ENCODE results near the gene CAMK2B.

Gene CAMK2B

GRCh38 chr7:44325201-44325671 is at the start of gene CAMK2B:
Gene CAMK2B, minus strand, starts transcription at chr7:44325594. Its CDS starts 173 bp downstream, at chr7:44325421.
- Histone ChIP-seq H3K27ac (no peak within 1 kb of the TSS), H3K4me3 (peak within 1 kb of the TSS in 3 of 7 experiments; percentile 17 to 37 (median 29))

- H3K4me3 ChIP-seq, result no peak overlapping the region
Measured at GRCh38 chr7:44374007-44374763, 48.8 kb upstream of the CAMK2B start.

GRCh38 chr7:44373418-44373740 is 48.0 kb upstream of the CAMK2B start:
- H3K4me3 ChIP-seq, result no peak overlapping the region
- no peak overlapping the region for H3K27ac ChIP-seq

More at GRCh38 chr7:44374007-44374763, 48.8 kb upstream of the CAMK2B start:
- no peak overlapping the region for H3K27ac ChIP-seq

- no peak overlapping the region for H3K27ac ChIP-seq
- H3K4me3 ChIP-seq, result no peak overlapping the region
Measured at GRCh38 chr7:44372560-44373417, 47.4 kb upstream of the CAMK2B start.

- H3K4me3 ChIP-seq, result no peak overlapping the region
Measured at GRCh38 chr7:44368885-44369284, 43.5 kb upstream of the CAMK2B start.

GRCh38 chr7:44368455-44368854 is 43.1 kb upstream of the CAMK2B start:
- no peak overlapping the region for H3K27ac ChIP-seq
- H3K4me3 ChIP-seq, result no peak overlapping the region

More at GRCh38 chr7:44368885-44369284, 43.5 kb upstream of the CAMK2B start:
- no peak overlapping the region for H3K27ac ChIP-seq

GRCh38 chr7:44367475-44368043 is 42.2 kb upstream of the CAMK2B start:
- Histone ChIP-seq H3K4me3 (no peak overlapping the region), H3K27ac (no peak overlapping the region)

GRCh38 chr7:44366986-44367385 is 41.6 kb upstream of the CAMK2B start:
- Histone ChIP-seq H3K27ac (no peak overlapping the region), H3K4me3 (no peak overlapping the region)

GRCh38 chr7:44353668-44354067 is 28.3 kb upstream of the CAMK2B start:
- Histone ChIP-seq H3K4me3 (no peak overlapping the region), H3K27ac (no peak overlapping the region)

- Histone ChIP-seq H3K4me3 (no peak overlapping the region), H3K27ac (no peak overlapping the region)
Measured at GRCh38 chr7:44348851-44349781, 23.7 kb upstream of the CAMK2B start.

- no peak overlapping the region for H3K27ac ChIP-seq
- no peak overlapping the region for H3K4me3 ChIP-seq
Measured at GRCh38 chr7:44348300-44348699, 22.9 kb upstream of the CAMK2B start.

GRCh38 chr7:44347546-44348114 is 22.2 kb upstream of the CAMK2B start:
- Histone ChIP-seq H3K4me3 (no peak overlapping the region), H3K27ac (no peak overlapping the region)

- Histone ChIP-seq H3K27ac (no peak overlapping the region), H3K4me3 (no peak overlapping the region)
Measured at GRCh38 chr7:44346063-44346462, 20.7 kb upstream of the CAMK2B start.

- H3K27ac ChIP-seq, result no peak overlapping the region
- H3K4me3 ChIP-seq, result no peak overlapping the region
Measured at GRCh38 chr7:44341401-44341800, 16.0 kb upstream of the CAMK2B start.

GRCh38 chr7:44338600-44338999 is 13.2 kb upstream of the CAMK2B start:
- H3K4me3 ChIP-seq, result no peak overlapping the region
- no peak overlapping the region for H3K27ac ChIP-seq

- Histone ChIP-seq H3K27ac (no peak overlapping the region), H3K4me3 (no peak overlapping the region)
Measured at GRCh38 chr7:44336491-44336890, 11.1 kb upstream of the CAMK2B start.

GRCh38 chr7:44335184-44335583 is 9.8 kb upstream of the CAMK2B start:
- Histone ChIP-seq H3K4me3 (no peak overlapping the region), H3K27ac (no peak overlapping the region)

GRCh38 chr7:44334734-44335097 is 9.3 kb upstream of the CAMK2B start:
- Histone ChIP-seq H3K27ac (no peak overlapping the region), H3K4me3 (no peak overlapping the region)
